Duodenal mucosa (tissue), 2 donors: ENCODE data around the gene SLC7A6.

Source experiments
- H3K27ac ChIP-seq: one replicate; pipeline ENCODE4 v1.7.0; 2013; ENCODE audit warnings: low read depth, low read length
- H3K27me3 ChIP-seq, 2 donors: one replicate each; pipeline ENCODE4 v1.7.0; 2013; ENCODE audit warnings: low read length in 2 of 2, control low read depth in 1 of 2; ENCODE audit not compliant: insufficient read depth in 2 of 2, control insufficient read depth in 1 of 2
- H3K36me3 ChIP-seq, 2 donors: one replicate each; pipeline ENCODE4 v1.7.0; 2013; ENCODE audit warnings: low read length in 2 of 2, control low read depth in 1 of 2; ENCODE audit not compliant: insufficient read depth in 2 of 2, control insufficient read depth in 1 of 2
- H3K4me1 ChIP-seq, 2 donors: one replicate each; pipeline ENCODE4 v1.7.0; 2013; ENCODE audit warnings: low read length in 2 of 2, control low read depth in 1 of 2; ENCODE audit not compliant: insufficient read depth in 2 of 2, control insufficient read depth in 1 of 2
- H3K4me3 ChIP-seq, 2 donors: one replicate each; pipeline ENCODE4 v1.7.0; 2013; ENCODE audit warnings: low read length in 2 of 2, low read depth in 1 of 2
- H3K9ac ChIP-seq, 2 donors: one replicate each; pipeline ENCODE4 v1.7.0; 2013; ENCODE audit warnings: low read length in 2 of 2, low read depth in 1 of 2
- H3K9me3 ChIP-seq, 2 donors: one replicate each; pipeline ENCODE4 v1.7.0; 2013; ENCODE audit warnings: low read length in 2 of 2, control low read depth in 1 of 2; ENCODE audit not compliant: control insufficient read depth in 1 of 2

The SLC7A6 gene

GRCh38 chr16:68264128-68265077 is at the start of gene SLC7A6:
TSS of gene SLC7A6 (plus strand) at chr16:68264526. CDS start at chr16:68274727, 10,201 bp downstream.
- H3K9ac ChIP-seq, result peak within 1 kb of the TSS; percentile 81 to 95
- H3K27ac ChIP-seq, result peak within 1 kb of the TSS; percentile 92
- no peaks in the 10 kb centered on the region for H3K27me3 ChIP-seq
- peaks cover 24 to 40% of the 10 kb centered on the region in 2 donors for H3K4me1 ChIP-seq
- H3K9me3 ChIP-seq, result no peaks in the 10 kb centered on the region
- H3K36me3 ChIP-seq, result peaks cover 0 to 10% of the 10 kb centered on the region in 2 donors
- H3K4me3 ChIP-seq, result peak within 1 kb of the TSS; percentile 83 to 90

- no peaks in the 10 kb centered on the region for H3K27me3 ChIP-seq
- no peaks in the 10 kb centered on the region for H3K4me1 ChIP-seq
- H3K9ac ChIP-seq, result no peak overlapping the region
- peaks cover 0 to 3% of the 10 kb centered on the region in 2 donors for H3K36me3 ChIP-seq
- H3K27ac ChIP-seq, result no peak overlapping the region
- H3K9me3 ChIP-seq, result no peaks in the 10 kb centered on the region
- H3K4me3 ChIP-seq, result no peak overlapping the region
Measured at GRCh38 chr16:68214726-68215125, 49.6 kb upstream of the SLC7A6 start.

GRCh38 chr16:68215302-68215701 is 49.0 kb upstream of the SLC7A6 start:
- Histone ChIP-seq H3K9ac (no peak overlapping the region), H3K27ac (no peak overlapping the region), H3K4me3 (no peak overlapping the region), H3K9me3 (no peaks in the 10 kb centered on the region), H3K4me1 (no peaks in the 10 kb centered on the region), H3K27me3 (no peaks in the 10 kb centered on the region), H3K36me3 (peaks cover 0 to 3% of the 10 kb centered on the region in 2 donors)

GRCh38 chr16:68216240-68216639 is 48.1 kb upstream of the SLC7A6 start:
- H3K36me3 ChIP-seq, result peaks cover 0 to 3% of the 10 kb centered on the region in 2 donors
- no peaks in the 10 kb centered on the region for H3K27me3 ChIP-seq
- H3K9me3 ChIP-seq, result no peaks in the 10 kb centered on the region
- H3K9ac ChIP-seq, result no peak overlapping the region
- H3K4me1 ChIP-seq, result no peaks in the 10 kb centered on the region
- H3K27ac ChIP-seq, result no peak overlapping the region
- no peak overlapping the region for H3K4me3 ChIP-seq

- Histone ChIP-seq H3K4me1 (no peaks in the 10 kb centered on the region), H3K27me3 (no peaks in the 10 kb centered on the region), H3K36me3 (peaks cover 0 to 3% of the 10 kb centered on the region in 2 donors), H3K9ac (no peak overlapping the region), H3K9me3 (no peaks in the 10 kb centered on the region), H3K27ac (no peak overlapping the region), H3K4me3 (no peak overlapping the region)
Measured at GRCh38 chr16:68217506-68217905, 46.8 kb upstream of the SLC7A6 start.

- Histone ChIP-seq H3K27me3 (no peaks in the 10 kb centered on the region), H3K36me3 (peaks cover 0 to 3% of the 10 kb centered on the region in 2 donors), H3K27ac (no peak overlapping the region), H3K4me3 (no peak overlapping the region), H3K9me3 (no peaks in the 10 kb centered on the region), H3K9ac (no peak overlapping the region), H3K4me1 (no peaks in the 10 kb centered on the region)
Measured at GRCh38 chr16:68219725-68220351, 44.5 kb upstream of the SLC7A6 start.

- peaks cover 3 to 7% of the 10 kb centered on the region in 2 donors for H3K4me1 ChIP-seq
- no peaks in the 10 kb centered on the region for H3K27me3 ChIP-seq
- H3K4me3 ChIP-seq, result no peak overlapping the region
- no peaks in the 10 kb centered on the region for H3K36me3 ChIP-seq
- no peak overlapping the region for H3K27ac ChIP-seq
- H3K9ac ChIP-seq, result no peak overlapping the region
- H3K9me3 ChIP-seq, result no peaks in the 10 kb centered on the region
Measured at GRCh38 chr16:68223072-68223471, 41.3 kb upstream of the SLC7A6 start.

GRCh38 chr16:68226116-68226515 is 38.2 kb upstream of the SLC7A6 start:
- Histone ChIP-seq H3K9me3 (no peaks in the 10 kb centered on the region), H3K9ac (no peak overlapping the region), H3K4me3 (no peak overlapping the region), H3K27me3 (no peaks in the 10 kb centered on the region), H3K27ac (no peak overlapping the region), H3K36me3 (peaks cover 16 to 26% of the 10 kb centered on the region in 2 donors), H3K4me1 (peaks cover 3 to 13% of the 10 kb centered on the region in 2 donors)

- Histone ChIP-seq H3K9ac (no peak overlapping the region), H3K4me3 (no peak overlapping the region), H3K36me3 (peaks cover 20 to 38% of the 10 kb centered on the region in 2 donors), H3K4me1 (peaks cover 3 to 13% of the 10 kb centered on the region in 2 donors), H3K9me3 (no peaks in the 10 kb centered on the region), H3K27ac (no peak overlapping the region), H3K27me3 (no peaks in the 10 kb centered on the region)
Measured at GRCh38 chr16:68227183-68227793, 37.0 kb upstream of the SLC7A6 start.
